ENCODE measurements around the gene ZCCHC7.

DNA sequence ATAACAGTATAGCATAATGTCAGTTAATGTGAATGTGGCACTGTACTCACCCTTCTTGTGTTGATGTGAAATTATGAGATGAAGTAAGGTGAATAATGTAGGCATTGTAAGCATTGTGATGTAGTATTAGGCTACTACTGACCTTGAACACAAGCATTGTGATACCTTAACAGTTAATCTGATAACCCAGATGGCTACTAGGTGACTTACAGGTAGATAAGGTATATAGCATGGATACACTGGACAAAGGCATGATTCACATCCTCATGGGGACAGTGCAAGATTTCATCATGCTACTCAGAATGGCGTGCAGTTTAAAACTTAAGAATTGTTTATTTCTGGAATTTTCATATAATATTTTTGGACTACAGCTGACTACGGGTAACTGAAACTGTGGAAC is 134.8 kb downstream of the ZCCHC7 start:
- TF ChIP-seq, protein P1, sequence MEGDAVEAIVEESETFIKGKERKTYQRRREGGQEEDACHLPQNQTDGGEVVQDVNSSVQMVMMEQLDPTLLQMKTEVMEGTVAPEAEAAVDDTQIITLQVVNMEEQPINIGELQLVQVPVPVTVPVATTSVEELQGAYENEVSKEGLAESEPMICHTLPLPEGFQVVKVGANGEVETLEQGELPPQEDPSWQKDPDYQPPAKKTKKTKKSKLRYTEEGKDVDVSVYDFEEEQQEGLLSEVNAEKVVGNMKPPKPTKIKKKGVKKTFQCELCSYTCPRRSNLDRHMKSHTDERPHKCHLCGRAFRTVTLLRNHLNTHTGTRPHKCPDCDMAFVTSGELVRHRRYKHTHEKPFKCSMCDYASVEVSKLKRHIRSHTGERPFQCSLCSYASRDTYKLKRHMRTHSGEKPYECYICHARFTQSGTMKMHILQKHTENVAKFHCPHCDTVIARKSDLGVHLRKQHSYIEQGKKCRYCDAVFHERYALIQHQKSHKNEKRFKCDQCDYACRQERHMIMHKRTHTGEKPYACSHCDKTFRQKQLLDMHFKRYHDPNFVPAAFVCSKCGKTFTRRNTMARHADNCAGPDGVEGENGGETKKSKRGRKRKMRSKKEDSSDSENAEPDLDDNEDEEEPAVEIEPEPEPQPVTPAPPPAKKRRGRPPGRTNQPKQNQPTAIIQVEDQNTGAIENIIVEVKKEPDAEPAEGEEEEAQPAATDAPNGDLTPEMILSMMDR (IDR thresholded peaks at IDR 0.05; ENCODE audit: insufficient read depth, low read depth, low read length), result no peak
- TF ChIP-seq EZH2 (IDR thresholded peaks at IDR 0.05; ENCODE audit: insufficient read depth, low read length), result no peak

Data from astrocyte (in vitro differentiated cells and primary cell).